ENCODE measurements around the gene AMN1. TPM values are rescaled to one million over a fixed set of nuclear protein-coding genes. Genes with fewer than 3 reads are reported as not detected.

AMN1 gene
- total and polyA plus RNA-seq, 5 donors from 2014 or later: 11.2 to 15.3 (median 14.1) TPM

DNA sequence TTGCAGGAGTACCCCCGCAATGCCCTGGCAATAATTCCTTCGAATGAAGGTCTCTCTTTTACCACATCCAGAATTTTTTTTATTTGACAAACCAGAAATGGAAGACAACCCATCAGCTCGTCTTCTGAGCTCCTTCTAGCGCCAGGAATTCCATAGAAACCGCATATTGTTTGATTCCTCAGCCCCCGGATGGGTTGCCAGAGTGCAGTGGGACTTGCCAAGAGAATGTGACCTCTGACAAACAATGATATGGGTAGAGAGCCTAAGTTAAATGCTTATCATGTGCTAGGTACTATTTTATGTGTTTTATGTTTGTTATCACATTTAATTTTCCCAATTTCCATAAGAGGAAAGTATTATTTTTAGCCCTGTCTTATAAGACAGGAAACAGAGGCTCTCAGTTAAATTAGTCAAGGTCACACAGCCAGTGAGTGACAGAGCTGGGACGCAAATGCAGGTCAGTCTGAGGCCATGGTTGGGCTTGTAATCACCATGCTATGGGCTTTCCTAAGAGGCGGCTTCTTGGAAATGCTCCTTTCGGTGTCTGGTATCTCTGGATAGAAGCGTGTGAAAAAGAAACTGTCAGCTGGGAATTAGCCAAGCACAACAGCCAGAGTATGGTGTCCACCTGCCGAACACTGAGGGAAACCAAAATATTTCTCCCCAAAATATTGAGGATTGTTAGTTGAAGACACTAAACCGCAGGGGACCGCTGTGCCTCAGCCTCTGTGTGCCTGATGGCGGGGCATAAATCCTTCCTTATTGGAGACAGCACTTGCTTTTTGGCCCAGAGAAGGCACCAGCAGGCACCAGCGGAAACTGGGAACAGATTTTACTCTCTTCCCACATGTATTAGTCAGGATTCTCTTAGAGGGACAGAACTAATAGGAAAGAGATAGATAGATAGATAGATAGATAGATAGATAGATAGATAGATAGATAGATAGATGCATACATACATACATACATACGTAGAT lies 98.8 kb downstream of the AMN1 start:
- Histone ChIP-seq H3K27me3 (ENCODE audit: control insufficient read depth, insufficient read depth, low read length) (no peaks in the 10 kb centered on the region), H3K9me3 (ENCODE audit: control insufficient read depth in 2 of 2, low read length in 2 of 2) (no peaks in the 10 kb centered on the region), H3K36me3 (ENCODE audit: control insufficient read depth, insufficient read depth, low read length) (no peaks in the 10 kb centered on the region), H3K4me3 (ENCODE audit: low read depth, low read length) (no peak overlapping the region), H3K4me1 (ENCODE audit: control insufficient read depth, insufficient read depth, low read length, poor library complexity, severe bottlenecking) (no peaks in the 10 kb centered on the region), H3K27ac (ENCODE audit: insufficient read depth, low read length, poor library complexity, severe bottlenecking) (no peak overlapping the region)
- H3K9me3 Mint-ChIP-seq: peaks cover 0 to 1% (median 0%) of the 10 kb centered on the region in 7 donors
- peaks cover 5% of the 10 kb centered on the region for H3K27me3 Mint-ChIP-seq
- no peak overlapping the region for H3K4me3 Mint-ChIP-seq
- DNase-seq: no peak
- H3K27ac Mint-ChIP-seq: no peak overlapping the region
- no peak for ATAC-seq (ENCODE audit: low read depth in 2 of 2)
- H3K36me3 Mint-ChIP-seq: no peaks in the 10 kb centered on the region
- no peaks in the 10 kb centered on the region for H3K4me1 Mint-ChIP-seq

DNA sequence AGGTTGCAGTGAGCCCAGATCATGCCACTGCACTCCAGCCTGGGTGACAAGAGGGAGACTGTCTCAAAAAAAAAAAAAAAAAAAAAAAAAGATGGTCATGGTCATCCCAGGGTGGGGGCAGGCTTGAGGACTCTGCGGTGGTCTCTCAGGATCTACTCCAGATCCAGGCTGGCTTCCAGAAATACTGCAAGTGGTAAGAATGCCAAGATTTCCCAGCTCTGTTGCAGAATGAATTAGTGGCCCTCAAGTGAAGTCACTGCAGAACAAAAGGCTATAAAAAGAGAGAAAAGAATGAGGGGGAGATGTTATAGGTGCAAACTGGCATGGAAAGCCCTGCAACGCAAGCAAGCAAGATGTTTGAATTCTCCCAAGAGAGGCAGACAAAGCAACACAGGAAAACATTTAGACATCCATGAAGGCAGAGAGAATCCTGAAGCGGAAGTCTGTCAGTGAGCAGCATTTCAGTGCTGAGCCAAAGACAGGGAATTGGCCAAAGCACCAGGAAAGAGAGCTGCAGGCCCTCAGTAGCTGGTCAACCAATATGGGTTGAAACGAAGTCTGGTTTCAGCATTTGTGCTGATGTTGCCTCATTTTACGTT lies 101.3 kb downstream of the AMN1 start:
- H3K27ac Mint-ChIP-seq: no peak overlapping the region
- Histone ChIP-seq H3K4me1 (ENCODE audit: control insufficient read depth, insufficient read depth, low read length, poor library complexity, severe bottlenecking) (no peaks in the 10 kb centered on the region), H3K27me3 (ENCODE audit: control insufficient read depth, insufficient read depth, low read length) (no peaks in the 10 kb centered on the region), H3K27ac (ENCODE audit: insufficient read depth, low read length, poor library complexity, severe bottlenecking) (no peak overlapping the region), H3K9me3 (ENCODE audit: control insufficient read depth in 2 of 2, low read length in 2 of 2) (no peaks in the 10 kb centered on the region), H3K36me3 (ENCODE audit: control insufficient read depth, insufficient read depth, low read length) (no peaks in the 10 kb centered on the region), H3K4me3 (ENCODE audit: low read depth, low read length) (no peak overlapping the region)
- H3K27me3 Mint-ChIP-seq: peaks cover 7% of the 10 kb centered on the region
- H3K4me1 Mint-ChIP-seq: no peaks in the 10 kb centered on the region
- H3K9me3 Mint-ChIP-seq: no peaks in the 10 kb centered on the region
- DNase-seq (no peak), ATAC-seq (ENCODE audit: low read depth in 2 of 2) (no peak)
- H3K36me3 Mint-ChIP-seq: no peaks in the 10 kb centered on the region
- H3K4me3 Mint-ChIP-seq: no peak overlapping the region

DNA sequence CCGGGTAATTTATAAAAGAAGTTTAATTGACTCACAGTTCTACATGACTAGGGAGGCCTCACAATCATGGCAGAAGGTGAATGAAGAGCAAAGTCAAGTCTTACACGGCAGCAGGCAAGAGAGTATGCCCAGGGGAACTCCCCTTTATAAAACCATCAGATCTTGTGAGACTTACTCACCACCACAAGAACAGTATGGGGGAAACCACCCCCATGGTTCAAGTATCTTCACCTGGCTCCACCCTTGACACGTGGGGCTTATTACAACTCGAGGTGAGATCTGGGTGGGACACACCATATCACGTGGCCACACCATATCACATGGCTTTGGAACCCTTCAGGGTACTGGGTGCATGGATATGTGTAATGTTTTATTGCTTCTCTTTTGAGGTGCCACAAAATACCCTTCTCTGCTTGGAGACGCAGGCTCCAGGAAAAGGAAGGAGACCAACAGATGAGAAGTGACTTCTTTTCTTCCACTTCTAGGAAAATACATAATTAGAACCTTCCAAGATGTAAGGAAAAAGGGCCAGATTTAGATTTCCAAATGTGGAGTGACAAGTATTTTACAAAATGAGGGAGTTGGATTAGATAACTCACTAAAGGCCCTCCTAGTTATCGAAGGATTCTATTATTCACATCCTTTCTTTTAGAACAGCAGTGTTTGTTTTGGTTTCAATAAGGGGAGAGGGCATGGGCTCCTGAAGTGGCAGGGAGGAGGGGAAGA lies 102.4 kb downstream of the AMN1 start:
- no peak overlapping the region for H3K4me3 ChIP-seq (ENCODE audit: low read depth, low read length)
- no peaks in the 10 kb centered on the region for H3K36me3 Mint-ChIP-seq
- no peaks in the 10 kb centered on the region for H3K4me1 Mint-ChIP-seq
- H3K36me3 ChIP-seq (ENCODE audit: control insufficient read depth, insufficient read depth, low read length): no peaks in the 10 kb centered on the region
- no peaks in the 10 kb centered on the region for H3K27me3 ChIP-seq (ENCODE audit: control insufficient read depth, insufficient read depth, low read length)
- no peak for DNase-seq
- no peak overlapping the region for H3K27ac Mint-ChIP-seq
- ATAC-seq (ENCODE audit: low read depth in 2 of 2): no peak
- H3K27me3 Mint-ChIP-seq: peaks cover 14% of the 10 kb centered on the region
- H3K4me1 ChIP-seq (ENCODE audit: control insufficient read depth, insufficient read depth, low read length, poor library complexity, severe bottlenecking): no peaks in the 10 kb centered on the region
- H3K9me3 Mint-ChIP-seq: no peaks in the 10 kb centered on the region
- no peak overlapping the region for H3K27ac ChIP-seq (ENCODE audit: insufficient read depth, low read length, poor library complexity, severe bottlenecking)
- H3K9me3 ChIP-seq (ENCODE audit: control insufficient read depth in 2 of 2, low read length in 2 of 2): no peaks in the 10 kb centered on the region
- H3K4me3 Mint-ChIP-seq: no peak overlapping the region

DNA sequence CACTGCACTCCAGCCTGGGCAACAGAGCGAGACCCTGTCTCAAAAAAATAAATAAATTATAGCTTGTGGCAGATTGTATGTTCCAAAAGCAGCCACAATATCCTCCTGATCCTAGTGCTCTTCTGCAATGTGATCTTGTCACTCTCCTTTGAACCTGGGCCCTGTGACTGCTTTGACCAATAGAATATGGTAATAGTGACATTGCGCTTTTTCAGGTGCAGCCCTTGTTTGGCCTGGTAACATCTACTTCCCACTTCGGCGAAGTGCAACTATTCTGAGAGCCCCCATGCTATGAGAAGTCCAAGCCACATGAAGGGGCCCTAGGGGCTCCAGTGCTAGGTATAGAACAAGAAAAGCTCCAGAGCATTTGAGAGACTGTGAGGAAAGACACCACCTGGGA lies 106.8 kb downstream of the AMN1 start:
- no peaks in the 10 kb centered on the region for H3K36me3 ChIP-seq (ENCODE audit: control insufficient read depth, insufficient read depth, low read length)
- H3K4me1 Mint-ChIP-seq: no peaks in the 10 kb centered on the region

More for the DNA sequence above, 106.8 kb downstream of the AMN1 start:
- H3K27ac ChIP-seq (ENCODE audit: insufficient read depth, low read length, poor library complexity, severe bottlenecking): no peak overlapping the region
- Mint-ChIP-seq H3K4me3 (no peak overlapping the region), H3K9me3 (no peaks in the 10 kb centered on the region), H3K27me3 (peaks cover 26% of the 10 kb centered on the region), H3K36me3 (no peaks in the 10 kb centered on the region), H3K27ac (no peak overlapping the region)
- DNase-seq (no peak), ATAC-seq (ENCODE audit: low read depth in 2 of 2) (no peak)
- H3K27me3 ChIP-seq (ENCODE audit: control insufficient read depth, insufficient read depth, low read length): peaks cover 2% of the 10 kb centered on the region
- H3K9me3 ChIP-seq (ENCODE audit: control insufficient read depth in 2 of 2, low read length in 2 of 2): no peaks in the 10 kb centered on the region
- no peak overlapping the region for H3K4me3 ChIP-seq (ENCODE audit: low read depth, low read length)
- no peaks in the 10 kb centered on the region for H3K4me1 ChIP-seq (ENCODE audit: control insufficient read depth, insufficient read depth, low read length, poor library complexity, severe bottlenecking)

Other genes starting within 250 kb of the AMN1 start
- gene DENND5B, start 137.9 kb downstream of the AMN1 start, total RNA-seq: 0.76 TPM
- under 1 TPM in 1 of 4 donors, not detected in 3; 0.39 TPM for gene DENND5B, start 137.9 kb downstream of the AMN1 start, polyA plus RNA-seq
- 0.52 TPM for gene ETFBKMT, start 69.3 kb downstream of the AMN1 start, total RNA-seq
- 1 to 10 TPM in 2 of 4 donors, under 1 TPM in 2; 0.39 to 2.0 (median 1.2) TPM for gene ETFBKMT, start 69.3 kb downstream of the AMN1 start, polyA plus RNA-seq
- gene RESF1, start 230.4 kb upstream of the AMN1 start, total RNA-seq: 282 TPM
- 100 to 1,000 TPM; 151 to 203 (median 172) TPM for gene RESF1, start 230.4 kb upstream of the AMN1 start, polyA plus RNA-seq